ENCODE data around the gene FILIP1L. TPM values are rescaled to one million over a fixed set of nuclear protein-coding genes. Genes with fewer than 3 reads are reported as not detected.

FILIP1L gene
- total and polyA plus RNA-seq, 2 of the 4 experiments (the other 2 are of a cell fraction): 11.5 to 19.9 TPM

GRCh38 chr3:99972380-99973104, 141.8 kb downstream of the FILIP1L start:
- no peak overlapping the region for H2AFZ ChIP-seq (replicated peaks; ENCODE audit: low read length, poor library complexity)
- H3K18ac ChIP-seq (ENCODE audit: low read depth, low read length): peak overlapping the region; percentile 5; the same call in 1 of the 2 replicates
- no peak overlapping the region for H3K4ac ChIP-seq (ENCODE audit: low read depth, low read length)
- H3K4me3 ChIP-seq (ENCODE audit: insufficient read depth, low read depth, low read length): no peak overlapping the region
- no peaks in the 10 kb centered on the region for H4K20me1 ChIP-seq (ENCODE audit: insufficient read depth, low read length)
- no peak overlapping the region; the same call in 1 of the 2 replicates for H4K5ac ChIP-seq (ENCODE audit: low read depth, low read length)
- H3K9me1 ChIP-seq (ENCODE audit: insufficient read depth, low read length): no peaks in the 10 kb centered on the region
- H3K36me3 ChIP-seq (ENCODE audit: control insufficient read depth, insufficient read depth, low read length): no peaks in the 10 kb centered on the region
- no peak overlapping the region for H2BK15ac ChIP-seq (ENCODE audit: low read depth, low read length)
- H3K4me1 ChIP-seq (ENCODE audit: control insufficient read depth, insufficient read depth, low read length): peaks cover 4% of the 10 kb centered on the region; the same call in 1 of the 2 replicates
- CTCF ChIA-PET: no interaction called here
- H3K4me2 ChIP-seq (ENCODE audit: low read depth, low read length): no peak overlapping the region
- no peak overlapping the region for H2AK5ac ChIP-seq (ENCODE audit: low read depth, low read length)
- no peak overlapping the region for H3K56ac ChIP-seq (ENCODE audit: extremely low read depth, insufficient read depth, low read length)
- intact Hi-C loops (cut with micrococcal nuclease) (loop anchor here (5.0 kb wide), 1 partner anchor 50 kb away; no protein-coding TSS in a partner anchor), in situ Hi-C loops (cut with MboI; ENCODE audit: low sequenced_read_pairs) (loop anchor here (25.0 kb wide), 1 partner anchor 90 kb away; no protein-coding TSS in a partner anchor), dilution Hi-C loops (cut with HindIII; ENCODE audit: low sequenced_read_pairs, unreplicated experiment) (no loop called here)
- H3K27me3 ChIP-seq (ENCODE audit: control insufficient read depth, insufficient read depth, low read length): no peaks in the 10 kb centered on the region
- H2AK9ac ChIP-seq (replicated peaks; ENCODE audit: low read depth, low read length, poor library complexity): no peak overlapping the region
- H3K27ac ChIP-seq (ENCODE audit: insufficient read depth, low read length): no peak overlapping the region
- no peak overlapping the region for H2BK20ac ChIP-seq (ENCODE audit: low read depth, low read length)
- no peak overlapping the region for H2BK5ac ChIP-seq (ENCODE audit: low read depth, low read length, poor library complexity, severe bottlenecking)
- DNase-seq: peak; percentile 45
- no peak overlapping the region for H3K14ac ChIP-seq (replicated peaks; ENCODE audit: low read depth, low read length)
- no peak overlapping the region for H4K91ac ChIP-seq (ENCODE audit: insufficient read depth, low read depth, low read length)
- 20% methylated on average over 1 of the region's 8 CpGs; no CpG with 5 or more reads in 1 of the 2 experiments for WGBS, 2 experiments (ENCODE audit: extremely low coverage in 2 of 2, insufficient read length in 1 of 2)
- TF ChIP-seq ELK1 (IDR thresholded peaks at IDR 0.05; ENCODE audit: borderline replicate concordance, low read depth, low read length): no peak
- TF ChIP-seq USF2 (IDR thresholded peaks at IDR 0.05; ENCODE audit: low read depth, low read length): no peak
- no peak for TF ChIP-seq CHD1 (IDR thresholded peaks at IDR 0.05; ENCODE audit: low read depth, low read length)
- TF ChIP-seq SMC3 (IDR thresholded peaks at IDR 0.05; ENCODE audit: low read depth, low read length): no peak
- no peak for TF ChIP-seq CTCF (conservative IDR thresholded peaks at IDR 0.05; ENCODE audit: low read depth, low read length)
- TF ChIP-seq MXI1 (IDR thresholded peaks at IDR 0.05; ENCODE audit: borderline replicate concordance, low read depth, low read length): no peak
- no peaks in the 10 kb centered on the region for H3K9me3 ChIP-seq (ENCODE audit: control insufficient read depth, insufficient read depth, low read length)
- POLR2A ChIA-PET (ENCODE audit: unreplicated experiment): no interaction called here
- no TSS peak for BruUV-seq (replicated peaks)
- no peak overlapping the region; the same call in 1 of the 2 replicates for H3K23ac ChIP-seq (ENCODE audit: low read depth, low read length)
- no peak overlapping the region for H2BK120ac ChIP-seq (ENCODE audit: low read depth, low read length)
- no peak overlapping the region; a peak in 1 of 4 replicates for H4K8ac ChIP-seq (ENCODE audit: low read depth in 2 of 2, low read length in 2 of 2)
- no peak overlapping the region for H3K9ac ChIP-seq (ENCODE audit: low read depth, low read length)
- ATAC-seq (ENCODE audit: low read depth): peak; percentile 44
- H3K79me1 ChIP-seq (ENCODE audit: low read depth in 1 of 2, low read length in 2 of 2): no peaks in the 10 kb centered on the region

Data from IMR-90 (cell line).